ENCODE results near the gene EZH2.
A peak's percentile ranks its signal among the peaks of the same experiment; 100 is the strongest.

The EZH2 gene

DNA sequence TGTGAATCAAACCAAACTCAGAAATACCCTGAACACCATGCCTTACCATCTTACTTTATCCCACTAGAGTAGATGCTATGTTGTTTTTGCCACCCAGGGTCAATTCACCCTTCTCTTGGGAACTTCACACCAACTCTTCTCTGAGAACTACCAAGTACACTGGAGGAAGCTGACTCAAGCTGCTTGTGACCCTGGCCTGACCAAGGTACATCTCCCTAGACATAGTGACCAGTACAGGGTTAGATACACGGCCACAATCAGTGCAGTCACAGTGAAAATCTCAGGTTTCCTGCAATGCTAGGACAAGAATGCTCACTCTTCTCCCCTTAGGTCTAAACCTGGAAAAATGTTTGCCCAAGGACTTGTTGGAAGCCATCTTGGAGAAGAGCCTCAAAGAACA, 31.8 kb downstream of the EZH2 start:
- no peak for DNase-seq

DNA sequence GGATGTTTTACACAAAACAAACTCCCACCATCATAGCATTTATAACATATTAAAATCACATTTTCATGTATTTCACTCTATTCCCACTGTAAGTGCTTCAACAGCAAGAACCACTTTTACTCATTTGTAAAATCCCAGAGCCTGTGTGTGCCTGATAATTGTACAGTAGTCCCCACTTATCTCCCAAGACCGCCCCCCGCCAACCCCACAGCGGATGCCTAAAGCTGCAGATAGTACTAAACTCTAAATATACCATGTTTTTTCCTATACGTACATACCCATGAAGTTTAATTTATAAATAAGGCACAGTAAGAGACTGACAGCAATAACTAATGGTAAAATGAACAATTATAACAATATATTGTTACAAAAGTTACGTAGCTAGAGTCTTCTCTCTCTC, 33.5 kb downstream of the EZH2 start:
- DNase-seq: peak; percentile 90

DNA sequence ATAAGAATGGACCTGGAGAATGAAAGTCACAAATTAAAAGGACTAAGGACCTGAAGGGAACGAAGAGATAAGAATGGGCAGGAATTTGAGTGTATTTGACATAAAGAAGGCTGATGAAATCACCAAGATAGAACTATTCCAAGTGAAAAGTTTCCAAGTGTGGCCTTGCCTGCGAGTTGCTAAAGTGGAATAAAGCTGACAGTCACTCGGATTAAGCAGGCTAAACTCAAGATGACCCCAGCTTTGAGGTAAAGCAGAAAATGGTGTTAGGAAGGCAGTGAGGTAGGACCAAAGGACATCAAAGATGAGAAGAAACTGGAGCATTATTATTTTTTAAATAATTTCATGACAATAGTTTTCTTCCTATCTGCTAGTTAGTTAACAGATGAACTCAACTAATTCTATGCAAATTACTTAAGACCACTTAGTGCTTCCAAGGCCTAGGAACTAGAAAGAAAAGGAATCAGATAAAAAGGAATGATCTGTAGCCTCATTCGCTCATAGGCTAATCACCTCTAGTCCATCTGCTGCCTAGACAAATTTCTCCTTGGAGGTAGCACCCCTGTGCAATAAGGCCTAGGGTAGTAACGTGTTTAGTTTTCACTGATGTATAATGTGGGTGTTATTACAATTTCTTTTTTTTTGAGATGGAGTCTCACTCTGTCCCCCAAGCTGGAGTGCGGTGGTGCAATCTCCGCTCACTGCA, 34.5 kb downstream of the EZH2 start:
- no peak for DNase-seq

DNA sequence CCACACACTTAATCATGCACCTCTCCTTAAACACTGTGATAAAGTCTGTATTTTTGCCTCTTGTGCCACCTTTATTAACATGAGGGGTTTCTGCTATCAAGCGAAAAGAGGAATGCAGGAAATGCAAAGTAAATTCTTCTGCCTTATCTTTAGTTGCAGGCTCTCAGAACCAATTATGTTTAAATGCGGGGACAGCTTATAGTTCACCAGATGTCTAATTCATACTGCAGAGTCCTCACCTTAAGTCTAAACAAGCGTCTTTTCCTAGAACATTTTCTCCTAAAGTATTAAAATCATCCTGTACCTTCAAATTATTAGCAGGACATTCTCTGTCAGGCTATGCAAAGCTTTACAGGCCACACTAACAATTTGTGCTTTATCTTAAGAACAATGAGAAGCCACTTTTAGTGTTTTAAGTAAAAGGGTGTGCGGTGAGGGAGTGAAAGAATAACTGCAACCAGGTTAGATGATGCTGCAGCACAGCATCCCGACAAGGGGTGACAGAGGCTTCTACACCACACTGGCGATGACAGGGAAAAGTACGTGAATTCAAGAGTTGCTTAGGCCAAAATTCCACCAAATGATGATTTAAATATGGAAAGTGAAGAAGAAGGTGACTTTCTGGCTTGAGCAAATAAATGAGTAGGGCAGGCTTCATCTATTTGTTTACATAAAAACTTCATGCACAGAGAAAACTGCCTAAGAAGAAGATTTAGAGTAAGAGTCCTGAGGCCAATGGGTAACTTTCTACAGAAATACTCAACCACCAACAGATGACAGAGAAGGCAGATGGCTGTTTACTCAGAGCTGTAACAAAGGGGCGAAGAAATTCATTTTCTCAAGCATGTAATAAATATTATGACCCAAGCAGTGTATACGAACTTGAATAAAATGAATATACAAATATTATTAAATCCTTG, 36.0 kb downstream of the EZH2 start:
- peak; percentile 84 for DNase-seq

DNA sequence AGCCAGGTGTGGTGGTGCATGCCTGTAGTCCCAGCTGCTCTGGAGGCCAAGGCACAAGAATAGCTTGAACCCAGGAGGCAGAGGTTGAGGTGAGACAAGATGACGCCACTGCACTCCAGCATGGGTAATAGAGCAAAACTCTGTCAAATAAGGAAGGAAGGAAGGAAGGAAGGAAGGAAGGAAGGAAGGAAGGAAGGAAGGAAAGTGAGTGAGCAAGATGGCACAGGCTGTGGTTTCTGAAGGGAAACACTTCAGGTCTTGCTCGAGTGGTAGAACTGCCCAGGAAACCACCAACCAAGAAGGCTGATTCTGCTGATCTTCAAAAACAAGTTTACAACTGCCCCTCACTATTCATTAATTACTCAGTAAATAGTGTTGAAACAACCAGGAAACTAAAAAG, 45.2 kb downstream of the EZH2 start:
- peak; percentile 80 for DNase-seq

DNA sequence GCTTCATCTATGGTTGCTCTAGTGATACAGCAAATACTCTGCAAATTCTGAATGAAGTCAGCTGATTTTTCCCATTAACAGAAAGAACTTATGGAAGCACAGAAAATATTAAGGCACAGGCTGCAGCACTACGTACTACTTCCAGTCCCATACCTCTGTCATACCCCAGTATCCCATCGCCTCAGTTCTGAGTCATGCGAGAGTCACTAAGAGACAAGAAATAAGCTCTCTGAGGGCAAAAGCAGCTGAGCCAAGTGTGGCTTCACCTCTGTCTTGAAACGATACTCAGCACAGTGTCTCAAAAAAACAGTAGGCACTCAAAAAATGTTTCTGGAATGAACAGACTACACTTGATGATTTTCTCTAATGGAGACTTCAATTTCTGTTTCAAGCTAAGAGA, 48.2 kb downstream of the EZH2 start:
- no peak for DNase-seq

DNA sequence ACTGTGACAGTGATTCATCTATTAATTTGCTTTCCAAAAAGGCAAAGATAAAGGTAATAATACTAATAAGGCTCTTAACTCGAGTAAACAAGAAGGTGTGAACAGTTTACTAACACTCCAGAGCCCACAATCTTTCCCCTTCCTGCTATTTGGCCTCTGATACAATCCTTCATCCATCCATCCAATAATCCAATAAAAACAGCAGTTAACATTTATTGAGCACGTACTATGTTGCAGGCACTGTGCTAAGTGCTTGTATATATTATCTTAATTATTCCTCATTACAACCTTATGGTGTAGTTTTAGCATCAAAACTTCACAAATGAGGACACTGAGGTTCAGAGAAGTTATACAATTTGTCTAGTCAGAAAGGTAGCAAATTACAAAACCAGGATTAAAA, 49.5 kb downstream of the EZH2 start:
- DNase-seq: no peak

DNA sequence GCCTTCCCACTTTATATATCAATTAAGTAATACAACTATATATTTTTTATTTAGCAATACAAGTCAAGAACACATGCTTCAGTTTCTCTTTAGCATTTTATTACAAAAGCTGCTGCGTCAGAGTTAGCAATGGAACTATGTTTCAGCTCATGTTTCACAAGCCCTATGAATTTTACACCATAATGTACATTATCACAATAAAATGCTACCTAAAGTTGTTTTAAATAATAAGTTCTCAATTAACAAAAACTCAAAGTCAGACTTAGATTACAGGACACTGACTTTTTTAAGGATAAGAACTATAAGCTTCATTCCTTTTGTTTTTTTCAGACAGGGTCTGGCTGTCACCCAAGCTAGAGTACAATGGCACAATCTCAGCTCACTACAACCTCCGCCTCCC, 52.3 kb downstream of the EZH2 start:
- DNase-seq: no peak

DNA sequence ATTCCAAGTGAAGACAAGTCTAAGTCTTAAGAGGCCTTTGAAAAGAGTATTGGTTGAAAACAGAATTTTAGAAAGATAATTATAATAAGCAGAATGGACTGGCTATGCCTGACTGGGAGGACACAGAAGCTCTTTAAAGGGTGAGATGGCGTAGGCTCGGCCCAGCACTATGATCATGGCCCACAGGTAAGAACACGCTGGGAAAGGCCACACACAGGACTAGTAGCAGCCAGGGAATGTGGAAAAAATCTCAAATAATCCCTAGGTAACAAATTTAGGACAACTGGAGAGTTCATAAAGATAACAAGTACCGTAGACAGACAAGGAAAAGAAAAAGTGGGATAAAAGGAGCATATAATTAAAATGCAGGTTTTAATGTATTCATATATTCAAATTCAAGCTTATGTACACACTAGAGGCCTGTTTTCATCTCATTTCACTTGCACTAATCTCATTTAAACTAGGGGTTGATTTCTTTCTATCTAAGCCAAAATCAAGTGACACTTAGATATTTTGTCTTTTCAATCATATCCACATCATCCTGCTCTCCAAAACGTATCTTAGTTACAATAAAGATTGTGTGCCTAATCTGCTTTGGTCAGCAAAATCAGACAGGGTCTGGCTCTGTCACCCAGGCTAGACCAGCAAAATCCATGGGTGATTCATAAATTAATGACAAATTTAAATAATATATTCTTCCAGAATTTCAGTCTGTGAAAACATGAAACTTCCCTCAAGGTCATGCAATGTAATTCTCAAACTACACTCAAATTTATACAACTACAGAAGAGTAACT, 53.0 kb downstream of the EZH2 start:
- no peak for DNase-seq

DNA sequence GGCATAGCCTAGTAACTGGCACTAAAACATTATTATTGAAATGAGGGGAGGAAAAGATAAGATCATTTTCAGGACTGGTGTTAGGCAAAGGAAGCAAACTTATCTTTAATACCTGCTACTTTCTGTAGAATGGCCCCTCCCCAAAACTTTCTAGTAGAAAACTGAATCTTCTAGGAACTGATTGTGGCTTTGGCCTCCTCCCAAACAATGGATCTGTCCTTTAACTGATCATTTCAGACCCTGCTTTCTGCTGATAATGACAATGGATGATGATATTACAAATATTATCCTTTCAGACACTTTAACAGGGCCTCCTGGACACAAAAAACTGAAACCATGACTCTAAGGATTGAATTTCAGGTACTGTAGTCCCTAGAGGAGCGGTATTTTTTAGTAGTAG, 55.1 kb downstream of the EZH2 start:
- DNase-seq: peak; percentile 71

DNA sequence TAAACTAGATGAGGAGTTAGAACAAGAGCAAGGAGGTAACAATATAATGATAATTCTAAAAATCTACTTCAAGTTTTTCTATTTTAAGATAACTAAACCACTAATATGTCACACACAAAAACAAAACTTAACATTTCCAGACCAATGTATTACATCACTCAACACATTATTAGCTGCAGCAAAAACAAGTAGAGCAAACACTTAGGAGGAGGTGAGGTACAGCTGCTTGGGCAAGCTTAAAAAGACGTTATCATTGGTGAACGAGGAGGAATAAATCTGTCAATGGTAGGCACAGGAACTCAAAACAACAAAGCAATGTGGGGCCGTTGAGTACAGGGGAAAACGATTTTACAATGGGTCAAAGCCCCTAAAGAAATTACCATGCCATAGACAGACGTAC, 58.8 kb downstream of the EZH2 start:
- no peak for DNase-seq

DNA sequence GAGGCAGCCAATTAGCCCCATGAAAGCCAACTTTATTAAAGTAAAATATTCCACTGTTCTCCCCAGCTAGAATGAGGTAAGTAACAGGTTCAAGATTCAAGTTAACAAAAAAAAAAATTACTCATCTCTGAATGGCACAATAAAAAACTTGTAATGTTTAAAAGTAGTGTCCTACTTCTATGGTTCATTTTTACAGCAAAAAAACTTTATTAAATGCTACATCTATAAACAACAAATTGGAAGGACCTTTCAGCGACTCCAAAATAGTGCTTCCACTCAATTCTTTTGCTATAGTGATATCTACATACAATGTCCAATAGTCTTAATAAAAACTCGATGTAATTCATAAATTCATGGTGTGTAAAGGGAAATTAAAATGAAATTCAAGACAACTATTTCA, 59.2 kb downstream of the EZH2 start:
- DNase-seq: no peak

DNA sequence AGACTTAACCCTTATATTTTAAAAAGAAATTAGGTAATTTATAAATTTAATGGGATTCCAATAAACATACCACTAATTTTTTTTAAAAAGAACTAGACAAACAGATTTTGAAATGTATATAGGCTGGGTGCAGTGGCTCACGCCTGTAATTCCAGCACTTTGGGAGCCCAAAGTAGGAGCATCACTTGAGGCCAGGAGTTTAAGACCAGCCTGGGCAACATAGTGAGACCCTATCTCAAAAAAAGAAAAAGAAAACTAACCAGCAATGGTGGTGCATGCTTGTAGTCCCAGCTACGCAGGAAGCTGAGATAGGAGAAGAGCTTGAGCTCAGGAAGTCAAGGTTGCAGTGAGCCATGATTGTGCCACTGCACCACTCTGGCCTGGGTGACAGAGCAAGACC, 62.7 kb downstream of the EZH2 start:
- DNase-seq: no peak

DNA sequence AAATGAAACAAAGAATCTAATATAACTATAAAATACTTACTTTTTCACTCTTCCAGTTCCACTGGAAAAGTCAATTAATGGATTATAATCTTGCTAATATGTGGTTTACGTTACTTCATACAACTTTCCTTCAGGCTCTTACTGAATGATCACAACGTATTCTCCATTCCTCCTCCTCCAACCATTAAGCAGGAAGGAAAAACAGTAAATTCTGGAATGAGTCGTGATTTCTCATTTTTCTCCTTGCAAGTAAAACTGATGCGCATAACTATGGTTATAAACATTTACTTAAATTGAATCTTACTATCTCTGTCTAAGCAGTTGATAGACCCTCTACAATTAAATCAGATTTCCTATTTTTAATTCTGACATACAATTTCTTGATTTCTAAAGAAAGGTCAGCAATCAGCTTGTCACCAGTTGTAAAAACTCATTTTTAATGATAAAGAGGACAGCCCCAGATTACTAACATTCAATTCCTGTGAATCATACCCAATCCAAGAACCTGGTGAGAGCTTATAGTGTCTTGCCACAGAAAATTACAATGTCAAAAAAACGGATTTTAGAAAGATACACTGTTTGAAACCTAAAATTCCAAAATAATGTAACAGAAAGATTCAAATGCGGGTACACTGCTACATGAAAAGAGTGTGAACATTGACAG, 64.3 kb downstream of the EZH2 start:
- DNase-seq: no peak

DNA sequence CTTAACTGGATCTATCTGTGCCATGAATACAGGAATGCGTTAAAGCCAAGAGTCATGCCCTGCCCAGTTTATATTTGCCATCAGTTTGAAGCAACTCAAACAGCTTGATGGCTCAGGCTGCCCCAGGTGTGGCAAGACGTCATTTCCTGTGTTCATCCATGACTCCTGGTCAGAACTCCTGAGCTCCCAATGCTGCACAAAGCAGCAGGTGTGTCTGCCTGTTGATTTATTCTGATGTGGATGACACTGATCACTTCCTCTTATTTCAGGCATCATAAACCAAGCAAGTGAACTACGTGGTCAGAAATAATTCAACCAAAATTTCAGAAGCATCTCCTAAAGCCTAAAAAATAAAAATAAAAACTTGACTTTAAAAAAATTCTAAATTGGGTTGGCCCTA, 68.5 kb downstream of the EZH2 start:
- no peak for DNase-seq

DNA sequence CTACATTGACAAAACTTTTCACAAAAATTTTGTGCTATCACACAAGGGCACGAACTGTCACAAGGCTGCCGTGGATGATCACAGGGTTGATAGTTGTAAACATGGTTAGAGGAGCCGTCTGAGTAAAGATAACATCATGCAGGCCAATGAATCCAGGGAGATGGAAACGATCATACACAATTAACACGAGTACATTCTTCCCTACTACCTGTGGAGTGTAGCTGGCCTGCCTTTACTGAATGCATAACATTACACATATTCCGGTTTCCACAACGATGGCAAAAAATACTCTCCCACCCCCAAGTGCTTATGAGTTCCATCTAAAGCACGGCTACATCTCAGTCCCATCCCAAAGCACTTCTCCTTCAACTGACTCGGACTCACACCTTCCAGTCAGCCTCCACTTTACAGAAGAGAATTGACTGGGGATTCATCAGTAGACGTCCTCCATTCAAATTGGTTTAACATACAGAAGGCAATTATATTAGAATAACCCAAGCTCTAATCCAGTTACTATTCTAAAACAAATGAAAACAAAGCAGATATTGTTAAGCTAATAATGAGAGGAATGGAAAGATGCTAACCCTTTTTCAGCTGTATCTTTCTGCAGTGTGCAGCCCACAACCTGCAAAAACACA, 69.0 kb downstream of the EZH2 start:
- no peak for DNase-seq

DNA sequence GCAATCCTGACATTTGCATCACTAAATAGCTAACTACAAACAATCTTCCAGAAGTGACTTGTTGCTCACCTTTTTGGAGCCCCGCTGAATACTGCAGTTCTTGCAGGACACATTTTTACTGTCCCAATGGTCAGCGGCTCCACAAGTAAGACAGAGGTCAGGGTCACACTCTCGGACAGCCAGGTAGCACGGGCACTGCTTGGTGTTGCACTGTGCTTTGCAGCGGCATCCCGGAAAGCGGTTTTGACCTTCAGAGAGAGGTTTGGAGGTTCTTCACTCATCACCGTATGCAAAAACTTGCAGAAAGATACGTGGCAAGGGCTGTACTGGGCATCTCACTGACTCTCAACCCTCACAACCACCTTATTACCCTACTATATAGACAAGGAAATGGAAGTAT, 70.2 kb downstream of the EZH2 start:
- no peak for DNase-seq

DNA sequence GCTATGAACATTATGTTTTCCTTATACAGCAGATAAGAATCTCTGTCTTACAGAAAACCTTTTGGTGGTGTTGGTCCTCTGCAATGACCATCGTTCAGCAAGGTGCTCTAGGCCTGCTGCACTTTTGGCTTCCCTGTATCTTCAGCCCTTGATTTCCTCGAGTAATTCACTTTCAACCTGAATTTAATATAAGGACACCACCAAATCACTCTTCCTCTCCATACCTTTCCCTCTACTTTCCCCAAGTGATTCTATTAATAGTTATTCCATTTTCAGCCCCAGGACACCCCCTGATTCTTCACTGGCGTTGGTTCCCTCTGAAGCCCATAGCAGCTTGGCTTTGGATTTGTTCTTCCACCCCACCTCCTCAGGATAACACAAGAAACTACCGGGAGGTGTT, 72.2 kb downstream of the EZH2 start:
- DNase-seq: no peak

DNA sequence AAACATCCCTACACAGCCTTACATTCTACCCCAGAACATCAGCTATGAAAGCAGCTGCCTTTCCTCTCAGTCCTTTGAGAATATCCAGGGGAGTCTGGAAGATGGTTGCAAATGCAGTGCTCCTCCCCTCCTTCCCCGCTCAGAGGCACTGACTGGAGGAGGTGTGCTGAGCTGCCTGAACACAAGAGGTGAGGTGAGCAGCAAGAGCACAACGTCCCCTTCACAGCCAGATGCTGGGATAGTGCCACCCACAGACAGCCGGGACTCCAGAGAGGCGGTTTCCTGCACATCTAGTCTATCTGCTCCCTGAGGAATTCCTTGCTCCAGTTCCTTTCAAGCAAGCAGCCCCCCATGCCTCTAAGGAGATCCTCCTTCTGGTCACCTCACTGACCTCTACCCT, 74.2 kb downstream of the EZH2 start:
- DNase-seq: no peak

DNA sequence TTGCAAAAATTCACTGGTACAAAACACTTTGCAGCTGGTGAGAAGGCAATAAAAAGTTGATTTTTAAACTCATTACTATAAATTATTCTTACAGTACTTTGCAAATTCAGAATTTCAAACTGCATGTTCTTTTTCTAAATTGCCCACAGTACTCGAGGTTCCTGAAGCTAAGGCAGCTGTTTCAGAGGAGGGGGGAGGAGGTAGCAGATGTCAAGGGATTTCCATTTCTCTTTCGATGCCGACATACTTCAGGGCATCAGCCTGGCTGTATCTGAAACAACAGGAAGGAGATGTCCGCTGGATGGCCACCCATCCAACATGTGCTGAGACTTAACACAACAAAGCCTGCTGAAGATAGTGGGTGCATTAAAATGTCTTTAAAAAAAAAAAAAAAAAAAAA, 76.7 kb downstream of the EZH2 start:
- no peak for DNase-seq

DNA sequence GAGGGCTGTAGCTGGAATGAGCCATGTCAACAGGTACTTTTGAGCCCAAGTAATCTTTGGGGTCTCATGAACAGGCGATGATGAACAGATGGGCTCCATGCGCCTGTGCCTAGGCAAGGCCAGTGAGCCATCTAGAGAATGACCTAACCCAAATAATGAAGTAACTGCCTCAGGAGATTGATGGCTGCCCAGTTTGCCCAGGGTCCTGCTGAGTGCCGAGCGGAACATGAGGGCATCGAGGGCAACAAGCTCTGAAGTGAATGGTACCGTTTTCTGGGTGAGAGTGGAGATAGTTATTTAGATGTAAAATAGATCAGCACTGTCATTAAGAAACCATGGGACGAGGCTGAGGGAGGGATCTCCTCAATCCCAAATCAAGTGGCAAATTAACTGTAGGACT, 77.9 kb downstream of the EZH2 start:
- no peak for DNase-seq
